HepG2 (cell line): ENCODE measurements around the gene ACVR2A. TPM values are rescaled to one million over a fixed set of nuclear protein-coding genes. Genes with fewer than 3 reads are reported as not detected.

Source experiments
- ATAC-seq: fragments of 200-7000 bp; cut with Tn5 transposase; 3 replicates; pipeline ENCODE4 v1.9.1; 2020; ENCODE audit warnings: mild to moderate bottlenecking, moderate library complexity
- BruUV-seq: library from RNA; stranded (reverse); fragments of 400-500 nt; replicated peaks from 2 replicates; lab custom pipeline; 2021; lab: Mats Ljungman, UMichigan
- CTCF ChIA-PET: fragments of 300-600 bp; formaldehyde crosslinking; extraction: SDS; loops from one replicate; lab custom pipeline; 2021; ENCODE audit warnings: low total read pairs, inconsistent platforms, low intra/inter-chr PET ratio; lab: Yijun Ruan, JAX
- POLR2A ChIA-PET: fragments of 350-600 bp; sonication (Branson Sonifier 250); formaldehyde crosslinking; loops from one replicate; lab custom pipeline; 2020; ENCODE audit warnings: antibody characterized with exemption, inconsistent platforms; lab: Yijun Ruan, JAX
- DNase-seq: peaks from one replicate; pipeline ENCODE4 v3.0.0-alpha.2; 2015; ENCODE audit warnings: low spot score
- FAIRE-seq: peaks from 3 replicates; lab custom pipeline; 2011; peaks lifted over from hg19 to GRCh38; lab: Jason Lieb, UNC
- H2AFZ ChIP-seq: one replicate; pipeline ENCODE4 v1.6.1; 2011; ENCODE audit warnings: low read length, inconsistent platforms
- H3K27ac ChIP-seq: fragments of 300-600 bp; 3 replicates; pipeline ENCODE4 v1.8.0; 2011; ENCODE audit warnings: mixed run types, mild to moderate bottlenecking, mixed read lengths, low read length, inconsistent platforms; ENCODE audit not compliant: insufficient read depth; ENCODE audit errors: extremely low read length
- H3K27me3 ChIP-seq, 2 experiments: fragments of 200-600 bp in 1 of 2; 2 replicates in 1 of 2; 3 replicates in 1 of 2; pipeline versions ENCODE4 v1.6.0 to v1.8.0; 2011; ENCODE audit warnings: low read length in 2 of 2, mild to moderate bottlenecking in 2 of 2, moderate library complexity in 2 of 2, inconsistent platforms in 1 of 2; ENCODE audit not compliant: insufficient read depth in 2 of 2, control insufficient read depth in 1 of 2
- H3K36me3 ChIP-seq, 2 experiments: fragments of 200-600 bp in 1 of 2; replicated peaks in 1 of 2; 2 replicates in 1 of 2; 3 replicates in 1 of 2; pipeline versions ENCODE4 v1.5.1 to v1.8.0; 2011; ENCODE audit warnings: low read length in 2 of 2, inconsistent platforms in 1 of 2; ENCODE audit not compliant: insufficient read depth in 2 of 2, control insufficient read depth in 1 of 2
- H3K4me1 ChIP-seq: 2 replicates; pipeline ENCODE4 v1.5.1; 2012; ENCODE audit warnings: low read length, inconsistent platforms; ENCODE audit not compliant: insufficient read depth
- H3K4me2 ChIP-seq: 2 replicates; pipeline ENCODE4 v1.6.0; 2011; ENCODE audit warnings: low read depth, low read length, inconsistent platforms
- H3K4me3 ChIP-seq, 3 experiments: fragments of 200-600 bp in 1 of 3; sonication (generic), shearing (Covaris generic) in 1 of 3; replicated peaks in 1 of 3; 2 replicates each; pipeline ENCODE4 v1.5.1; 2011 to 2016; ENCODE audit warnings: low read length in 3 of 3, inconsistent platforms in 2 of 3, low read depth in 2 of 3, mild to moderate bottlenecking in 2 of 3, control low read depth in 1 of 3, mixed read lengths in 1 of 3; ENCODE audit not compliant: insufficient read depth in 1 of 3
- H3K79me2 ChIP-seq: one replicate; pipeline ENCODE4 v1.6.1; 2011; ENCODE audit warnings: low read length, inconsistent platforms; ENCODE audit not compliant: insufficient read depth
- H3K9ac ChIP-seq: 2 replicates; pipeline ENCODE4 v1.6.0; 2011; ENCODE audit warnings: mild to moderate bottlenecking, low read depth, low read length, inconsistent platforms; ENCODE audit not compliant: insufficient read depth
- H3K9me3 ChIP-seq: 2 replicates; pipeline ENCODE4 v1.5.1; 2012; ENCODE audit warnings: mild to moderate bottlenecking, low read length
- H4K20me1 ChIP-seq: 2 replicates; pipeline ENCODE4 v1.6.0; 2011; ENCODE audit warnings: inconsistent platforms, mild to moderate bottlenecking, low read length, moderate library complexity; ENCODE audit not compliant: insufficient read depth
- CBX2 ChIP-seq, 2 experiments: fragments of 200-600 bp in 1 of 2; sonication (generic); formaldehyde crosslinking in 1 of 2; IDR thresholded peaks; 2 replicates each; pipeline versions ENCODE4 v1.7.0 to v1.8.1; 2018 to 2022; ENCODE audit warnings: low read depth in 2 of 2, low read length in 1 of 2, mild to moderate bottlenecking in 1 of 2, missing genetic modification reagents in 1 of 2
- EZH2 ChIP-seq: conservative IDR thresholded peaks from 2 replicates; pipeline ENCODE4 v1.6.1; 2012; ENCODE audit warnings: mild to moderate bottlenecking, low read depth, low read length, moderate library complexity
- FLYWCH1 ChIP-seq: sonication (generic); formaldehyde crosslinking; IDR thresholded peaks from 2 replicates; pipeline ENCODE4 v1.8.1; 2023; ENCODE audit warnings: mild to moderate bottlenecking, missing genetic modification reagents
- GFI1 ChIP-seq: sonication (generic); formaldehyde crosslinking; IDR thresholded peaks from 2 replicates; pipeline ENCODE4 v1.5.0; 2020; ENCODE audit warnings: missing genetic modification reagents, mild to moderate bottlenecking, borderline replicate concordance
- GZF1 ChIP-seq: sonication (generic); formaldehyde crosslinking; IDR thresholded peaks from 2 replicates; pipeline ENCODE4 v1.5.1; 2020; ENCODE audit warnings: mild to moderate bottlenecking, missing genetic modification reagents
- KMT2A ChIP-seq: sonication (generic); formaldehyde crosslinking; IDR thresholded peaks from 2 replicates; pipeline ENCODE4 v1.4.0; 2020; ENCODE audit warnings: missing genetic modification reagents
- MEF2D ChIP-seq: sonication (generic); formaldehyde crosslinking; IDR thresholded peaks from 2 replicates; pipeline ENCODE4 v1.5.1; 2020; ENCODE audit warnings: mild to moderate bottlenecking, missing genetic modification reagents
- NR2F2 ChIP-seq: IDR thresholded peaks from 2 replicates; pipeline ENCODE4 v1.6.1; 2012; ENCODE audit warnings: low read depth, inconsistent platforms, borderline replicate concordance
- NR3C1 ChIP-seq: sonication (generic); formaldehyde crosslinking; IDR thresholded peaks from 2 replicates; pipeline ENCODE4 v1.4.0; 2020; ENCODE audit warnings: missing genetic modification reagents
- TEAD2 ChIP-seq: sonication (generic); formaldehyde crosslinking; IDR thresholded peaks from 2 replicates; pipeline ENCODE4 v1.9.0; 2021; ENCODE audit warnings: missing genetic modification reagents
- TEAD3 ChIP-seq: optimal IDR thresholded peaks from 2 replicates; pipeline ENCODE3; 2016; ENCODE audit warnings: borderline replicate concordance
- ZFAT ChIP-seq: sonication (generic); formaldehyde crosslinking; conservative IDR thresholded peaks from 2 replicates; pipeline ENCODE4 v1.8.1; 2023; ENCODE audit warnings: missing genetic modification reagents, inconsistent platforms
- ZKSCAN5 ChIP-seq: sonication (generic); formaldehyde crosslinking; IDR thresholded peaks from 2 replicates; pipeline ENCODE4 v1.5.1; 2020; ENCODE audit warnings: mild to moderate bottlenecking, missing genetic modification reagents
- ZNF326 ChIP-seq: sonication (generic); formaldehyde crosslinking; IDR thresholded peaks from 2 replicates; pipeline ENCODE4 v1.4.0; 2020; ENCODE audit warnings: missing genetic modification reagents, borderline replicate concordance
- ZNF552 ChIP-seq: sonication (generic); formaldehyde crosslinking; IDR thresholded peaks from 2 replicates; pipeline ENCODE4 v1.9.0; 2022; ENCODE audit warnings: missing genetic modification reagents, mild to moderate bottlenecking, borderline replicate concordance
- ZNF577 ChIP-seq: sonication (generic); formaldehyde crosslinking; IDR thresholded peaks from 2 replicates; pipeline ENCODE4 v1.4.0; 2020; ENCODE audit warnings: mild to moderate bottlenecking, low read depth, missing genetic modification reagents, borderline replicate concordance
- ZNF616 ChIP-seq: sonication (generic); formaldehyde crosslinking; IDR thresholded peaks from 2 replicates; pipeline ENCODE4 v1.5.0; 2020; ENCODE audit warnings: low read depth, mild to moderate bottlenecking, missing genetic modification reagents
- ZNF7 ChIP-seq: IDR thresholded peaks from 2 replicates; pipeline ENCODE4 v1.6.1; 2016; ENCODE audit warnings: missing biosample characterization, missing genetic modification reagents
- whole genome bisulfite sequencing: methylation state at CpG from one replicate; pipeline ENCODE4 v1.1.6; 2017; ENCODE audit warnings: low lambda C conversion rate; 5-methylcytosine and 5-hydroxymethylcytosine counted together
- in situ Hi-C: cut with HindIII; loops from 2 replicates; pipeline ENCODE4 v1.10.0; 2017; ENCODE audit warnings: low pct_unique_long_range_greater_than_20kb; ENCODE audit not compliant: extremely low pct_ligation_motif_present
- intact Hi-C: fragments of 100-400 bp; cut with micrococcal nuclease; formaldehyde crosslinking; loops from one replicate; pipeline ENCODE4 v1.10.0; 2022; ENCODE audit not compliant: unreplicated experiment
- polyA plus RNA-seq, 8 experiments: library from polyadenylated mRNA; depleted of rRNA in 3 of 8; stranded (reverse) in 7 of 8; unstranded in 1 of 8; fragments of >200 nt; fragmentation: Illumina TruSeq in 4 of 8; extraction: Trizol in 4 of 8; gene quantifications; 2 replicates each; pipeline versions ENCODE4 v1.2.1 to v1.2.3, GENCODE V29; 2011 to 2016; ENCODE audit warnings: low read depth in 4 of 8, missing spikeins in 1 of 8, mixed read lengths in 1 of 8; ENCODE audit not compliant: insufficient read depth in 1 of 8
- total RNA-seq, 5 experiments: library from RNA; depleted of rRNA; stranded (reverse); fragments of >200 nt; fragmentation: Illumina TruSeq; extraction: Trizol; gene quantifications; 2 replicates each; pipeline ENCODE4 v1.2.3, GENCODE V29; 2016; ENCODE audit warnings: low read depth in 1 of 5
- TF ChIP-seq, protein P1 (sequence below): sonication (generic); formaldehyde crosslinking; IDR thresholded peaks from 2 replicates; pipeline ENCODE4 v1.5.0; 2020; ENCODE audit warnings: mild to moderate bottlenecking, missing genetic modification reagents
- TF ChIP-seq, protein P2 (sequence below): sonication (generic); formaldehyde crosslinking; IDR thresholded peaks from 2 replicates; pipeline ENCODE4 v1.4.0; 2020; ENCODE audit warnings: mild to moderate bottlenecking, low read depth, missing genetic modification reagents

Gene ACVR2A
- total and polyA plus RNA-seq, 2 of the 13 experiments (the other 11 are each of a cell fraction or from before 2014, with no cell fraction given), result 8.3 to 18.0 TPM

GRCh38 chr2:147836099-147836498, 8.7 kb upstream of the ACVR2A start (continued):
- TF ChIP-seq ZNF616 (CRISPR knock-in tag) (no peak), ZNF577 (no peak)

- in situ Hi-C loops, result no loop called here
- POLR2A ChIA-PET, result interaction anchor here (0.9 to 2.2 kb wide), 10 partner anchors 16 to 666 kb away, joined by 3 to 13 read pairs (median 6); partner anchors contain the start of genes MBD5 and ORC4
- BruUV-seq, result no TSS peak
- no peak for FAIRE-seq
- DNase-seq, result no peak
- H3K9me3 ChIP-seq, result no peaks in the 10 kb centered on the region
- H4K20me1 ChIP-seq, result no peaks in the 10 kb centered on the region
- peak overlapping the region; percentile 90 for H3K9ac ChIP-seq
- CTCF ChIA-PET, result no interaction called here
- no peak for ATAC-seq
- H3K4me2 ChIP-seq, result peak overlapping the region; percentile 93
- peaks cover 30% of the 10 kb centered on the region for H3K4me1 ChIP-seq
- WGBS, result 13% methylated on average over 18 of the region's 18 CpGs
- H2AFZ ChIP-seq, result no peak overlapping the region
- H3K27me3 ChIP-seq, result peaks cover 0 to 5% of the 10 kb centered on the region in 2 experiments; a peak in 2 of 5 replicates
- peak overlapping the region; percentile 52 to 88 (median 86) for H3K4me3 ChIP-seq
- H3K27ac ChIP-seq, result peak overlapping the region; percentile 95
- intact Hi-C loops, result loop anchor here (2.0 to 10.0 kb wide), 3 partner anchors 15 to 801 kb away; partner anchors contain the start of gene EPC2
- peaks cover 35% of the 10 kb centered on the region for H3K79me2 ChIP-seq
- no peaks in the 10 kb centered on the region for H3K36me3 ChIP-seq
- TF ChIP-seq, protein P1, sequence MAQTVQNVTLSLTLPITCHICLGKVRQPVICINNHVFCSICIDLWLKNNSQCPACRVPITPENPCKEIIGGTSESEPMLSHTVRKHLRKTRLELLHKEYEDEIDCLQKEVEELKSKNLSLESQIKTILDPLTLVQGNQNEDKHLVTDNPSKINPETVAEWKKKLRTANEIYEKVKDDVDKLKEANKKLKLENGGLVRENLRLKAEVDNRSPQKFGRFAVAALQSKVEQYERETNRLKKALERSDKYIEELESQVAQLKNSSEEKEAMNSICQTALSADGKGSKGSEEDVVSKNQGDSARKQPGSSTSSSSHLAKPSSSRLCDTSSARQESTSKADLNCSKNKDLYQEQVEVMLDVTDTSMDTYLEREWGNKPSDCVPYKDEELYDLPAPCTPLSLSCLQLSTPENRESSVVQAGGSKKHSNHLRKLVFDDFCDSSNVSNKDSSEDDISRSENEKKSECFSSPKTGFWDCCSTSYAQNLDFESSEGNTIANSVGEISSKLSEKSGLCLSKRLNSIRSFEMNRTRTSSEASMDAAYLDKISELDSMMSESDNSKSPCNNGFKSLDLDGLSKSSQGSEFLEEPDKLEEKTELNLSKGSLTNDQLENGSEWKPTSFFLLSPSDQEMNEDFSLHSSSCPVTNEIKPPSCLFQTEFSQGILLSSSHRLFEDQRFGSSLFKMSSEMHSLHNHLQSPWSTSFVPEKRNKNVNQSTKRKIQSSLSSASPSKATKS (CRISPR knock-in tag), result 0 out of 2 replicates have a peak, but pooled peaks have one; percentile 89
- TF ChIP-seq TEAD3 (CRISPR knock-in tag) (no peak), NR3C1 (no peak), ZKSCAN5 (CRISPR knock-in tag) (no peak), KMT2A (CRISPR knock-in tag) (0 out of 2 replicates have a peak, but pooled peaks have one; percentile 69), GZF1 (no peak), TEAD2 (no peak), ZNF552 (CRISPR knock-in tag) (0 out of 2 replicates have a peak, but pooled peaks have one; percentile 31), NR2F2 (peak; percentile 25; the same call in 1 of the 2 replicates), EZH2 (no peak), ZFAT (CRISPR knock-in tag) (0 out of 2 replicates have a peak, but pooled peaks have one; percentile 2), MEF2D (0 out of 2 replicates have a peak, but pooled peaks have one; percentile 20), FLYWCH1 (CRISPR knock-in tag) (peak; percentile 18; the same call in 1 of the 2 replicates), CBX2 (IDR thresholded peaks at IDR 0.05; ENCODE audit: low read depth, low read length) (0 out of 2 replicates have a peak, but pooled peaks have one; percentile 69), CBX2 (CRISPR knock-in tag; IDR thresholded peaks at IDR 0.05; ENCODE audit: low read depth) (0 out of 2 replicates have a peak, but pooled peaks have one; percentile 26), ZNF326 (peak; percentile 15; the same call in 1 of the 2 replicates), ZNF7 (no peak), GFI1 (CRISPR knock-in tag) (peak; percentile 75; the same call in 1 of the 2 replicates)
- TF ChIP-seq, protein P2, sequence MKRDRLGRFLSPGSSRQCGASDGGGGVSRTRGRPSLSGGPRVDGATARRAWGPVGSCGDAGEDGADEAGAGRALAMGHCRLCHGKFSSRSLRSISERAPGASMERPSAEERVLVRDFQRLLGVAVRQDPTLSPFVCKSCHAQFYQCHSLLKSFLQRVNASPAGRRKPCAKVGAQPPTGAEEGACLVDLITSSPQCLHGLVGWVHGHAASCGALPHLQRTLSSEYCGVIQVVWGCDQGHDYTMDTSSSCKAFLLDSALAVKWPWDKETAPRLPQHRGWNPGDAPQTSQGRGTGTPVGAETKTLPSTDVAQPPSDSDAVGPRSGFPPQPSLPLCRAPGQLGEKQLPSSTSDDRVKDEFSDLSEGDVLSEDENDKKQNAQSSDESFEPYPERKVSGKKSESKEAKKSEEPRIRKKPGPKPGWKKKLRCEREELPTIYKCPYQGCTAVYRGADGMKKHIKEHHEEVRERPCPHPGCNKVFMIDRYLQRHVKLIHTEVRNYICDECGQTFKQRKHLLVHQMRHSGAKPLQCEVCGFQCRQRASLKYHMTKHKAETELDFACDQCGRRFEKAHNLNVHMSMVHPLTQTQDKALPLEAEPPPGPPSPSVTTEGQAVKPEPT (CRISPR knock-in tag), result peak; percentile 82; the same call in 1 of the 2 replicates
Observed at GRCh38 chr2:147843391-147843863, 1.4 kb upstream of the ACVR2A start.
